ENCODE data around the gene GJA1. TPM values are rescaled to one million over a fixed set of nuclear protein-coding genes. Genes with fewer than 3 reads are reported as not detected.

The GJA1 gene
- total and polyA plus RNA-seq, 2 of the 8 experiments (the other 6 are each of a cell fraction or from before 2014, with no cell fraction given), result 468 to 795 TPM

- FAIRE-seq, result no peak
- Histone ChIP-seq H2BK120ac (replicated peaks; ENCODE audit: low read depth, low read length) (no peak overlapping the region), H4K5ac (ENCODE audit: insufficient read length, low read depth, low read length) (no peak overlapping the region), H3K18ac (ENCODE audit: extremely low read depth, low read length) (no peak overlapping the region), H4K20me1 (replicated peaks in 1 of 2; ENCODE audit: control insufficient read depth in 1 of 2, insufficient read depth in 2 of 2, low read length in 2 of 2) (no peaks in the 10 kb centered on the region), H3K4me3 (ENCODE audit: extremely low read depth in 1 of 4, insufficient read depth in 2 of 4, low read depth in 3 of 4, low read length in 4 of 4) (no peak overlapping the region), H3K4ac (replicated peaks; ENCODE audit: insufficient read length, low read depth, low read length) (no peak overlapping the region), H3K9me3 (ENCODE audit: insufficient read depth in 2 of 2, low read depth in 1 of 2, low read length in 1 of 2) (no peaks in the 10 kb centered on the region), H2BK15ac (ENCODE audit: low read length) (no peak overlapping the region), H3K56ac (replicated peaks; ENCODE audit: insufficient read length, low read depth, low read length) (no peak overlapping the region), H2BK5ac (ENCODE audit: low read depth, low read length) (no peak overlapping the region), H3K9ac (replicated peaks in 1 of 4; ENCODE audit: extremely low read depth in 1 of 4, low read depth in 3 of 4, low read length in 3 of 4) (no peak overlapping the region), H3K36me3 (ENCODE audit: control insufficient read depth in 2 of 4, insufficient read depth in 4 of 4, low read length in 3 of 4) (no peaks in the 10 kb centered on the region), H3K27me3 (replicated peaks in 1 of 4; ENCODE audit: control insufficient read depth in 3 of 4, extremely low read depth in 1 of 4, insufficient read depth in 3 of 4, low read length in 3 of 4) (no peaks in the 10 kb centered on the region), H3K23ac (ENCODE audit: insufficient read length) (no peak overlapping the region), H3K79me1 (ENCODE audit: low read depth, low read length) (no peaks in the 10 kb centered on the region), H3K4me2 (ENCODE audit: insufficient read depth in 1 of 2, low read depth in 2 of 2, low read length in 2 of 2) (no peak overlapping the region), H3K79me2 (ENCODE audit: control insufficient read depth in 1 of 2, insufficient read depth in 2 of 2, low read length in 2 of 2) (no peaks in the 10 kb centered on the region), H2BK12ac (ENCODE audit: low read depth, low read length) (no peak overlapping the region), H3K4me1 (replicated peaks in 1 of 4; ENCODE audit: control insufficient read depth in 3 of 4, insufficient read depth in 4 of 4, low read length in 3 of 4) (0 out of 7 replicates have a peak, but pooled peaks cover 0 to 2% (median 0%) of the 10 kb centered on the region in 4 experiments), H2AFZ (ENCODE audit: low read length) (0 out of 2 replicates have a peak overlapping the region, but pooled peaks have one; percentile 2), H3K23me2 (ENCODE audit: low read depth, low read length) (no peaks in the 10 kb centered on the region), H3K14ac (ENCODE audit: insufficient read length) (no peak overlapping the region), H4K91ac (replicated peaks; ENCODE audit: insufficient read length, low read length) (no peak overlapping the region), H2AK5ac (ENCODE audit: low read depth, low read length) (no peak overlapping the region), H4K8ac (ENCODE audit: extremely low read depth, insufficient read depth, low read length) (no peak overlapping the region), H3K27ac (ENCODE audit: low read depth, low read length) (no peak overlapping the region), H2BK20ac (ENCODE audit: low read length) (no peak overlapping the region)
- DNase-seq (ENCODE audit: low read depth in 1 of 2, low spot score in 2 of 2), result no peak
- CTCF ChIA-PET (ENCODE audit: partially characterized antibody), result interaction anchor here (0.6 to 1.5 kb wide), 4 partner anchors 9 to 810 kb away, joined by 3 to 6 read pairs (median 4); no protein-coding TSS in a partner anchor
- TF ChIP-seq TAF7 (optimal IDR thresholded peaks at IDR 0.05; ENCODE audit: borderline replicate concordance, low read depth, low read length) (no peak), SIRT6 (IDR thresholded peaks at IDR 0.05; ENCODE audit: low read length) (no peak), TAF1 (IDR thresholded peaks at IDR 0.05; ENCODE audit: low read depth, low read length) (no peak), RXRA (IDR thresholded peaks at IDR 0.05; ENCODE audit: insufficient read depth, low read depth, low read length) (no peak), CBX5 (IDR thresholded peaks at IDR 0.05; ENCODE audit: low read depth, low read length) (no peak), TEAD4 (IDR thresholded peaks at IDR 0.05; ENCODE audit: low read depth, low read length) (no peak), PHF8 (conservative IDR thresholded peaks at IDR 0.05; ENCODE audit: low read depth, low read length) (no peak), POLR2A (IDR thresholded peaks at IDR 0.05; ENCODE audit: control extremely low read depth in 1 of 2, low read depth in 2 of 2, low read length in 2 of 2) (no peak), SUZ12 (IDR thresholded peaks at IDR 0.05; ENCODE audit: low read length) (no peak), HDAC6 (IDR thresholded peaks at IDR 0.05; ENCODE audit: low read depth, low read length) (no peak), BCL11A (IDR thresholded peaks at IDR 0.05; ENCODE audit: low read depth in 2 of 2, low read length in 2 of 2) (no peak), SP1 (IDR thresholded peaks at IDR 0.05; ENCODE audit: low read depth, low read length) (no peak)
- WGBS, 2 experiments (ENCODE audit: extremely low coverage in 1 of 2, insufficient coverage in 1 of 2, insufficient read length in 1 of 2, insufficient replicate concordance in 2 of 2, low coverage in 1 of 2, low lambda C conversion rate in 2 of 2, missing lambda C conversion rate in 1 of 2), result 88% methylated on average over 9 of the region's 9 CpGs; no CpG with 5 or more reads in 1 of the 2 experiments
- POLR2A ChIA-PET (ENCODE audit: partially characterized antibody), result no interaction called here
Measured at GRCh38 chr6:121405306-121405705, 30.1 kb upstream of the GJA1 start.
